ENCODE measurements around the gene GFOD2. TPM values are rescaled to one million over a fixed set of nuclear protein-coding genes. Genes with fewer than 3 reads are reported as not detected.

Gene GFOD2
- total RNA-seq, 1 donor from 2014 or later, result 32.7 TPM

GRCh38 chr16:67729636-67730248 lies 10.6 kb upstream of the GFOD2 start:
- H3K4me3 ChIP-seq, result no peak overlapping the region
- intact Hi-C loops (cut with DNase I), result no loop called here
- no peak for DNase-seq (ENCODE audit: extremely low spot score in 2 of 2)
- no peaks in the 10 kb centered on the region for H3K9me3 ChIP-seq
- H3K27me3 ChIP-seq, result no peaks in the 10 kb centered on the region
- H3K4me1 ChIP-seq, result no peaks in the 10 kb centered on the region
- peaks cover 0 to 63% of the 10 kb centered on the region in 2 donors for H3K36me3 ChIP-seq
- H3K27ac ChIP-seq, result no peak overlapping the region
- no peak for TF ChIP-seq POLR2AphosphoS5 (IDR thresholded peaks at IDR 0.05; ENCODE audit: insufficient read depth in 1 of 2, low read depth in 1 of 2)
- no peak for TF ChIP-seq POLR2A (IDR thresholded peaks at IDR 0.05)
- no peak for TF ChIP-seq CTCF (IDR thresholded peaks at IDR 0.05)

- Histone ChIP-seq H3K27me3 (no peaks in the 10 kb centered on the region), H3K4me3 (no peak overlapping the region), H3K36me3 (peaks cover 0 to 59% of the 10 kb centered on the region in 2 donors), H3K9me3 (no peaks in the 10 kb centered on the region), H3K4me1 (no peaks in the 10 kb centered on the region), H3K27ac (no peak overlapping the region)
- DNase-seq (ENCODE audit: extremely low spot score in 2 of 2), result no peak
- TF ChIP-seq POLR2AphosphoS5 (IDR thresholded peaks at IDR 0.05; ENCODE audit: insufficient read depth in 1 of 2, low read depth in 1 of 2) (no peak), CTCF (IDR thresholded peaks at IDR 0.05) (no peak), POLR2A (IDR thresholded peaks at IDR 0.05) (no peak)
- intact Hi-C loops (cut with DNase I), result no loop called here
Measured at GRCh38 chr16:67727521-67728485, 8.7 kb upstream of the GFOD2 start.

GRCh38 chr16:67726106-67727034 lies 7.3 kb upstream of the GFOD2 start:
- no peaks in the 10 kb centered on the region for H3K4me1 ChIP-seq
- H3K27me3 ChIP-seq, result no peaks in the 10 kb centered on the region
- intact Hi-C loops (cut with DNase I), result no loop called here
- no peak overlapping the region for H3K4me3 ChIP-seq
- TF ChIP-seq POLR2AphosphoS5 (IDR thresholded peaks at IDR 0.05; ENCODE audit: insufficient read depth in 1 of 2, low read depth in 1 of 2) (no peak), POLR2A (IDR thresholded peaks at IDR 0.05) (no peak), CTCF (IDR thresholded peaks at IDR 0.05) (no peak)
- DNase-seq (ENCODE audit: extremely low spot score in 2 of 2), result no peak
- H3K9me3 ChIP-seq, result no peaks in the 10 kb centered on the region
- peaks cover 0 to 57% of the 10 kb centered on the region in 2 donors for H3K36me3 ChIP-seq
- no peak overlapping the region for H3K27ac ChIP-seq

- TF ChIP-seq POLR2A (IDR thresholded peaks at IDR 0.05), result no peak
- no peak for TF ChIP-seq POLR2AphosphoS5 (IDR thresholded peaks at IDR 0.05; ENCODE audit: insufficient read depth in 1 of 2, low read depth in 1 of 2)
- no peak for TF ChIP-seq CTCF (IDR thresholded peaks at IDR 0.05)
- intact Hi-C loops (cut with DNase I), result no loop called here
- DNase-seq (ENCODE audit: extremely low spot score in 2 of 2), result no peak
- peaks cover 8% of the 10 kb centered on the region for H3K4me1 ChIP-seq
- H3K27me3 ChIP-seq, result no peaks in the 10 kb centered on the region
- H3K27ac ChIP-seq, result no peak overlapping the region
- peaks cover 0 to 33% of the 10 kb centered on the region in 2 donors for H3K36me3 ChIP-seq
- H3K4me3 ChIP-seq, result no peak overlapping the region
- H3K9me3 ChIP-seq, result no peaks in the 10 kb centered on the region
Measured at GRCh38 chr16:67723911-67724305, 4.8 kb upstream of the GFOD2 start.

All from vagina (tissue), 2 donors.